HG02943 (cell line): ENCODE results near the gene AFAP1L2.

Experiments used
- ATAC-seq: cut with Tn5 transposase; IDR thresholded peaks from one replicate; pipeline ENCODE4 v1.9.1; 2021; ENCODE audit warnings: mild to moderate bottlenecking, low read depth, moderate library complexity; ENCODE audit not compliant: unreplicated experiment

AFAP1L2 gene

GRCh38 chr10:114301177-114301576 is 103.1 kb downstream of the AFAP1L2 start:
- no peak for ATAC-seq

- no peak for ATAC-seq
Observed at GRCh38 chr10:114300036-114300645, 104.2 kb downstream of the AFAP1L2 start.

GRCh38 chr10:114297136-114297705 is 107.1 kb downstream of the AFAP1L2 start:
- ATAC-seq: no peak

GRCh38 chr10:114295393-114295792 is 108.9 kb downstream of the AFAP1L2 start:
- no peak for ATAC-seq

- no peak for ATAC-seq
Observed at GRCh38 chr10:114294549-114294948, 109.8 kb downstream of the AFAP1L2 start.

- ATAC-seq: no peak
Observed at GRCh38 chr10:114293075-114293474, 111.2 kb downstream of the AFAP1L2 start.

GRCh38 chr10:114291516-114291915 is 112.8 kb downstream of the AFAP1L2 start:
- no peak for ATAC-seq

- ATAC-seq: no peak
Observed at GRCh38 chr10:114291076-114291475, 113.2 kb downstream of the AFAP1L2 start.

GRCh38 chr10:114290038-114290437 is 114.3 kb downstream of the AFAP1L2 start:
- ATAC-seq: no peak

GRCh38 chr10:114289096-114289436 is 115.2 kb downstream of the AFAP1L2 start:
- no peak for ATAC-seq

GRCh38 chr10:114288424-114289095 is 115.7 kb downstream of the AFAP1L2 start:
- ATAC-seq: no peak

- ATAC-seq: no peak
Observed at GRCh38 chr10:114286921-114287320, 117.4 kb downstream of the AFAP1L2 start.

GRCh38 chr10:114285961-114286441 is 118.3 kb downstream of the AFAP1L2 start:
- ATAC-seq: no peak

- no peak for ATAC-seq
Observed at GRCh38 chr10:114284346-114285071, 119.8 kb downstream of the AFAP1L2 start.

GRCh38 chr10:114283535-114284234 is 120.6 kb downstream of the AFAP1L2 start:
- ATAC-seq: no peak

- no peak for ATAC-seq
Observed at GRCh38 chr10:114283091-114283490, 121.2 kb downstream of the AFAP1L2 start.

- no peak for ATAC-seq
Observed at GRCh38 chr10:114282526-114282925, 121.8 kb downstream of the AFAP1L2 start.

GRCh38 chr10:114281461-114281860 is 122.8 kb downstream of the AFAP1L2 start:
- no peak for ATAC-seq

GRCh38 chr10:114281006-114281405 is 123.3 kb downstream of the AFAP1L2 start:
- no peak for ATAC-seq

- no peak for ATAC-seq
Observed at GRCh38 chr10:114279901-114280644, 124.2 kb downstream of the AFAP1L2 start.
